ENCODE data around the gene CARD19. TPM values are rescaled to one million over a fixed set of nuclear protein-coding genes. Genes with fewer than 3 reads are reported as not detected.
"Not testable (repeated sequence)": the region's sequence is repeated elsewhere in the genome, so short reads cannot be mapped to it uniquely, and the experiment has no call there.

CARD19 gene
- total RNA-seq, 1 experiment from 2014 or later = 92.5 TPM

DNA sequence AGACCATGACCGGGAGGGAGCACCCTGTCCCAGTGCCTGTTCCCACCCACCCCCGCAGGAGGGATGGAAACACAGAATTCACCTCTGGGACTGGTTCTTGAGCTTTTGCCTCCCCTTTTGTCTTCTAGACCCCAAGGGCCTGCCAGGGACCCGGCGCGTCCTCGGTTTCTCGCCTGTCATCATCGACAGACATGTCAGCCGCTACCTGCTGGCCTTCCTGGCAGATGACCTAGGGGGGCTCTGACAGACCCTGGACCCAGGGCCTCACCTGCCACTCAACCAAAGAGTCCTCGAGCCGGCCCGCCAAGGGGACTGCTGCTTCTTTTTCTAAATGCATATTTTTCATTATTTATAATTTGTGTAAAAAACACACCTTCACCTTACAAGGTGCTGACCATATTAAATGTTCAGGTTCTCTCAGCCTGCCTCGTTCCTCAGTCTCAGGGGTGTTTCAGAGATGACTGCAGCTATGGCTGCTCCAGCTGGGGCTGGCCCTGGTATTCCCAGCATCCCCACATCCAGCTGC lies 16.9 kb downstream of the CARD19 start:
- in situ Hi-C loops (cut with HindIII; ENCODE audit: low pct_unique_long_range_greater_than_20kb, low sequenced_read_pairs) = no loop called here
- no peak for DNase-seq (ENCODE audit: low read depth)

DNA sequence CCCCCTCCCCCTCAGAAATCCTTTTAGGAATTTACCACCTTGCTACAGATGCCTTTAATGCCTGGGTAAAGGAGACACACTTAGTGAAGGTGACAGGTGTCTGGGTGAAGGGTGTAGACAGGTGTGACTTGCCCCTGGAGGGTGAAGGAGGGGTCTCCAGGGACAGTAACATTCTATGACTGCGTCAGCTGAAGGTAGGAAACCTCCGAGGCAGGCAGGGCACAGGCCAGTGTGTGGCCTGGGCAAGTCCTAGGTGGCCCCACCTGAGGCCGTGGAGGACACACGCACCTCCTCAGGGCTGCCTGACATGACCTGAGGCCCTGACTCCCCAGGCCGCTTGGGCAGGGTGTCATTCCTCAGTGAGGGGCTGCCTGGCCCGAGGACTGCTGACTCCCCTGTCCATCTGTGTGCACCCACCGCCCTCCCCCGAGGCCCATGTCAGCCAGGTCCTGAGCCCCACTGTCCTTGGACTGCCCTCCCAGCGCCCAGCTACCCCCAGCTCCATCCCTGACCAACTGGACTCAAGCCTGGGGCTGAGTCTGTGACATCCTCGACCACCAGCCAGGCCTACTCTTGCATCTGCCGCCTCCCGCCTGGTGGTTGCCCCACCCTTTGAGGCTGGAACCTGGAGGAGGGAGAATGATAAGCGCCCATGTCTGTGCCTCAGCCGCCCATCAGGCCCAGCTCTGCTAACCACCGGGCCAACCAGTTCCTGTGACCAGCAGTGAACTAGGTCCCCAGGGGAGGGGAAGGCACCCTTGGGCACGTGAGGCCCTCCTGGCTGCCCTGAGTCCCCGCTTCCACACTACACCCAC lies 18.4 kb downstream of the CARD19 start:
- in situ Hi-C loops (cut with HindIII; ENCODE audit: low pct_unique_long_range_greater_than_20kb, low sequenced_read_pairs) = no loop called here
- DNase-seq (ENCODE audit: low read depth) = no peak

DNA sequence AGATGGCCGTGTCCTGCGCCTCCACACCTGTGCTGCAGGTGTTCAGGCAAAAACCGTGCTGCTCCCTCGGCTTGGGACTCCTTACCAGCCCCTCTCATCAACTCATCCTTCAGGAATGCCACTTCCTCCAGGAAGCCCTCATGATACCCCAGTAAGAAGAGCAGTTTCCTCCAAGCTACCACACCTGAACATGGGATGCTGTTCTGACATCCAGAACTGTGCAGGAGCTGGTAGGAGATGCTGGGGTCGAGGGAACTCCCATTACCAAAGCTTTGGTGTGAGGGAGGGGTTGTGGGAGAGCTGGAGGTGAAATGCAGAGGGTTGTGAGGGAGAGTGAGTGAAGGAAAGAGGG lies 18.9 kb downstream of the CARD19 start:
- in situ Hi-C loops (cut with HindIII; ENCODE audit: low pct_unique_long_range_greater_than_20kb, low sequenced_read_pairs) = no loop called here
- no peak for DNase-seq (ENCODE audit: low read depth)

DNA sequence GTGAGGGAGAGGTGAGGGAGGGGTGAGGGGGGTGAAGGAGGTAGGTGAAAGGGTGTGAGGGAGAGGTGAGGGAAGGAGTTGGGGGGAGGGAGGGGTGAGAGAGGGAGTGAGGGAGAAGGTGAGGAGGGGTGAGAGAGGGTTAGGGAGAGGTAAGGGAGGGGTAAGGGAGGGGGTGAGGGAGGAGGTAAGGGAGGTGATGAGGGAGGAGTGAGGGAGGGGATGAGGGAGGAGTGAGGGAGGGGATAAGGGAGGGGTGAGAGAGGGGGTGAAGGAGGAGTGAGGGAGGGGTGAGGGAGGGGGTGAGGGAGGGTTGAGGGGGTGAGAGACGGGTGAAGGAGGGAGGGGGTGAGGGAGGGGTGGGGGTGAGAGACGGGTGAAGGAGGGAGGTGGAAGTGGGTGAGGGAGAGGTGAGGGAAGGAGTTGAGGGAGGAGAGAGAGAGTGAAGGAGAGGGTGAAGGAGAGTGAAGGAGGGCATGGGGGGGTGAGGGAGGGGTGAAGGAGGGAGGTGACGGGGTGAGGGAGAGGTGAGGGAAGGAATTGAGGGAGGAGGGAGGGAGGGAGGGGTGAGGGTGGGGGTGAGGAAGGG lies 19.6 kb downstream of the CARD19 start:
- no peak for DNase-seq (ENCODE audit: low read depth)
- in situ Hi-C loops (cut with HindIII; ENCODE audit: low pct_unique_long_range_greater_than_20kb, low sequenced_read_pairs) = no loop called here

DNA sequence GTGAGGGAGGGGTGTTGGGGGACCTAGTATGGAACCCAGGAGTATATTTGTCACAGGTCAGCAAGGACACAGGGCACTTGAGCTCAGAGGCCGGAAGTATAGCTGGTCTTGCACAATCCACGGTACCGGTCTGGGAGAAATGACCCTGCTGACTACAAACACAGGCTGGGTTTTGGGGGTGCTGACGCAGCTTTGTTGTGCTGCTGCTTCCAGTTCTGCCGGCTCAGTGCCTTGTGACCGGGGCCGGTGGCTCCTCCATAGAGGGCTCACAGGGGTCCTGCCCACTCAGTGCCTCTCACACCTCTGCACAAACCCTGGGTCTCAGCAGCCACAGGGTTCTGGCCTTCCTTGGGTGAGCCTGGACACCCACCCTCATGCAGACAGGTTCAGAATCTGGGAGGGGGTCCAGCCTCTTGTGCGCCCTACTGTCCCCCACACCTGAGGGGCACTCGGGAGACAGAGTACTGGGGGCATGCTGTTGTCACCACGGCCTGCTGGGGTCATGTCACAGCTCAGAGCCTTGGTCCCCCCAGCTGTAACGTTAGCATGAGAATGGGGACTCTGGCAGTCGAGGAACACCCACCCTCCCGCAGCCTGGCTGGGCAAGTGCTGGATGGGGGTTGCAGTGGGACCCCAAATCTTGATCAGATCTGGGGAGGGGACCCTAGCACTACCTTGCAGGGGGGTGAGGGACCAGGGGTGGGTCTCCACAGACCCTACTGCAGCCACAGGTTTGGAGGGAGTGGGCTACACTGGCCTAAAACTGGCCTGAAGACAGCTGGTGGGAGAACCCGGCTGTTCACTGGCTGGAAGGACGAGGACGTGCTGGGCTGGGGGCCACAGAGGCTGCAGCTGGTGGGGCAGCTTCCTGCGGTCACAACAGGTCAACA lies 20.3 kb downstream of the CARD19 start:
- in situ Hi-C loops (cut with HindIII; ENCODE audit: low pct_unique_long_range_greater_than_20kb, low sequenced_read_pairs) = no loop called here
- no peak for DNase-seq (ENCODE audit: low read depth)

DNA sequence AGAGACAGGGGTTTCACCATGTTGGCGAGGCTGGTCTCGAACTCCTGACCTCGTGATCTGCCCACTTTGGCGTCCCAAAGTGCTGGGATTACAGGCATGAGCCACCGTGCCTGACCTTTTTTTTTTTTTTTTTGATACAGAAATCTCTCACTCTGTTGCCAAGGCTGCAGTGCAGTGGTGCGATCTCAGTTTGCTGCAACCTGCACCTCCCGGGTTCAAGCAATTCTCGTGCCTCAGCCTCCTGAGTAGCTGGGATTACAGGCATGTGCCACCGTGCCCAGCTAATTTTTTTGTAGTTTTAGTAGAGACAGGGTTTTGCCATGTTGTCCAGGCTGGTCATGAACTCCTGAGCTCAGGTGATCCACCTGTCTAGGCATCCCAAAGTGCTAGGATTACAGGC lies 21.5 kb downstream of the CARD19 start:
- DNase-seq (ENCODE audit: low read depth); in situ Hi-C loops (cut with HindIII; ENCODE audit: low pct_unique_long_range_greater_than_20kb, low sequenced_read_pairs): not testable (repeated sequence)

DNA sequence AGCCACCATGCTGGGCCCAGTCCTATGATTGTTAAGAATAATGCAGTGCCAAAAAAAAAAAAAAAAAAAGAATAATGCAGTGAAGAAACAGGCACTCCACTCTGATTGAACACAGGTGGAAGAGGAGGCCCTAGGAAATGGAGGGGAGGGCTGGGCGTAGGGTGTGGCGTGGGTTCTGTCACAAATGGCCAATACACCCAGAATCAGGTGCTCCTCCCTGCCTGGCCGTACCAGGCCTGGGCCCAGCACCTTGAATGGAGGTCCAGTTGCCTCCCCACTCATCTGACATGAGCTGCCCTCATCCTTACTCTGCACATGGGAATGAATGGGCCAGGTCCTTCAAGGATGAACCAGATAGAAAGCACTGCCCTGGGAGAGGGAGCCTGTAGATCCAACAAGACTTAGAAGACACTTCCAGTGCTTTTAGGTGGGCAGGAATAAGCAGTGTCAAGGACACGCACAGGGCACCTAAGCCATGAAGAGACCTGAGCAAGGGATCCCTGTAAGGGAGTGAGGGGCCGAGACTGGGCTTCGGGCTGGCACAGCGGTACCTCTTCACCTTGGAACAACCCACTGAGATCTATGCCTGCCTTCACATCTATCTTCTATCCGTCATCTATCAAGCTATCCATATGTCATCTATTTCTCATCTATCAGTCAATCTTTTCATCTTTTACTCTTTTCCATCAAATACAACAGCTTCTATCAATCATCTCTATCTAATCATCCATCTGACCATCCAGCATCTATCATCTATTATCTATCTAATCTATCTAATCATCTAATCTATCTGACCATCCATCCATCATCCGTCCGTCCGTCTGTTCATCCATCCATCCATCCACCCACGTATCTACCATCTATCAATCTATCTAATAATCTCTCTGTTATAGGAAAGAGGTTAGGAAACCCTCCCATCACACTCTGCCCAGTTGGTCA lies 22.2 kb downstream of the CARD19 start:
- in situ Hi-C loops (cut with HindIII; ENCODE audit: low pct_unique_long_range_greater_than_20kb, low sequenced_read_pairs) = no loop called here
- no peak for DNase-seq (ENCODE audit: low read depth)

DNA sequence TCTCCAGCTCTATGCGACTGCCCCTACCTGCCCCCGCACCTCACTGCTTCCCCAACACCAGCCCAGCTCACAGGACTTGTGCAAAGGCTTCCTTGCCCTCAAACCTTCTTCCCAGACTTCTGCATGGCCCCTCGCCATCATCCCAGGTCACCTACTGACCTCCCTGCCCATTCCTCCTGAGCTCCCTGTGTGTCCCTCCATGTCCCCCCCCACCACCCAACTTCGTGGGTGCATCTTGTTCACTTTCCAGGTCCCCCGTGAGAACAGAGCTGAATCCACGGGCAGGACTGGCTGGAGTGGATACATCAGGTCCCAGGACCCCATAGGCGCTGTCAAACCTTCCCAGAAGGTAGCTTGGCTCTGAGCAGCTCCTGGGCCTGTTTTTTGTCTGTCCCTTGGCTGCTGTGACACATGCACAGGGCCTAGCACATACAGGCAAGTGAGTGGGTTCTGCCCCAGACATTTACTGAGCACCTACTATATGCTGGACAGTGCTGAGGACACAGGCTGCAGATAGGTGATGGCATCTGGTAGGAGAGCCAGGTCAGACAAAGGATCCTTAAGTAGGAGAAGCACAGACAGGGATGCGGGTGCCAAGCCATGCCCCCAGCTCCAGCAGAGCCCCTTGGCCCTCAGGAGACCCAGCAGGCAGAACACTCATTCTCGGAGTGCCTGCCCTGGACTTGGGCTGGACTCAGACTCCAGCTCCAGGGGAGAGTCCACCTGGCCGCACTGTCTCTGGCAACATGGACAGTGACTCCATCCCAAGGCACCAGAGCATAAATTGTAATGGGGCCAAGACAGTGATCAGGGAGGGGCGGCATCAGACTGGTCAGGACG lies 23.1 kb downstream of the CARD19 start:
- DNase-seq (ENCODE audit: low read depth) = no peak
- in situ Hi-C loops (cut with HindIII; ENCODE audit: low pct_unique_long_range_greater_than_20kb, low sequenced_read_pairs) = no loop called here

DNA sequence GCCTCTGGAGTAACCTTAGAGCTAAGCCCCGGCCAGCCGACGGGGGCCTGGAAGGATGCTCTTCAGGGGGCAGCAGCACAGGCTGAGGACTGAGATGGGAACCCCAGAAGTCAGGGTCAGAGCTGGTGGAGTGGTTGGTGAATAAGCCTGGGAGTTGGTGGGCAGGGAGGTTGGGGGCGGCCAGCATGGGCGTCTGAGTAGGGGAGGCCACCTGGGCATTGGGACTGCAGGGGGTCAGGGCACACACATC lies 23.6 kb downstream of the CARD19 start:
- in situ Hi-C loops (cut with HindIII; ENCODE audit: low pct_unique_long_range_greater_than_20kb, low sequenced_read_pairs) = no loop called here
- DNase-seq (ENCODE audit: low read depth) = no peak

DNA sequence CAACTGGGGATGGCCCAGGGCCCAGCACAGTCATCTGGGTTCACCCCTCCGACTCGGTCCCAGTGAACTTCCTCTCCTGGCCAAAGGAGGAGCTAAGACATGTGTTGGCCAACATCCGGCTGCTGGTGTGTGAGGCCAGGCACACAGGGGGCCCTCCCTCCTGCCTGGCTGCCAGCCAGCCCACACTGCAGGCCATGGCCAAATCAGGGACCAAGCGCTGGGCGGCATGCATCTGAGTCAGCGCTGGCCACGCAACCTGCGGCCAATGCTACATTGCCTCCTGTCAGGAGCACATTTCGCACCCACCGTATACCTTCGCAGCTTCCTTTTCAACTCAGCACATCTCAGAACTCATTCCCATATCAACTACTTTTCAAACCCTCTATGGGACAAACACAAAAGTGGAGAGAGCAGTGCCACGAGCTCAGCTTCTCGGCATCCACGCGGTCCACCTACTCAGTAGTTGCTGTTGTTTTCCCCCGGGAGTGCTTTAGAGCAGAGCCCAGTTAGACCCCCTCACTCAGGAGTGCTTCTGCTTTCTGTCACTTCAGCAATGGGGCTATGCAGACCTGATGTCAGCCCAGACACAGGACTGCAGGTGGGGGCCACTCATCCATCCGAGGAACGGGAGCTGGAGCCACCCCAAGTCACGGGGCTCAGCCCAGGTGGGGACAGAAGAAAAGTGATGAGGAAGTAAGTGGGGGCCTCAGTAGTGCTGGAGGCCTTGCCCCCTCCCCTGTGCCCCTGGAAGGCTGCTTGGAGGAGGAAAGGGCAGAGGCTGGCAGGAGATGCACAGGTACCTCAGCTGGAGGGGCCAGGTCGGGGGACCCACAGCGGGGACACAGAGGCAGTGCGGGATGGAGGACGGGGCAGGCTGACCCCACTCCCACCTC lies 24.2 kb downstream of the CARD19 start:
- in situ Hi-C loops (cut with HindIII; ENCODE audit: low pct_unique_long_range_greater_than_20kb, low sequenced_read_pairs) = no loop called here

DNA sequence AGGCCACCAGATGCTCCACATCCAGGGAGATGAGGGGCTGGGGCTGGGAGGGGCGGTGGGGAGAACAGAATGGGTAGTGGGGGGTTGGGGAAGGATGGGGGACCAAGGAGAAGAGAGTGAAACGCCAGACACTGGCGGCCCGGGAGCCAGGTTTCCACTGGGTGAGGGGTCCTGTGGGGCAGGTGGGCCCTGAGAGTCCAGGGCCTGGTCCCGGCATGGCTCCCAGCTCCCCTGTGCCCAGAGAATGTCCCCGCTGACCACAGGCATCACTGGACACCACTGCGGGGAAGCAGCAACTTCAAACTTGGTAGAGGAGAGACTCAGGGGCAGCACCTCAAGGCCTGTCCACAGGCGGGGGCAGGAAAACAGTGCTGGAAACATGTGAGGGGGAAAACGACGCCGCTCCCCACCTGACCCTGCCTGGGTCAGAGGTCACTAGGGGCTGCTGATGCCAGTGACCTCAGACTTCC lies 24.9 kb downstream of the CARD19 start:
- DNase-seq (ENCODE audit: low read depth) = no peak
- in situ Hi-C loops (cut with HindIII; ENCODE audit: low pct_unique_long_range_greater_than_20kb, low sequenced_read_pairs) = no loop called here

More for the DNA sequence above, 24.2 kb downstream of the CARD19 start:
- DNase-seq (ENCODE audit: low read depth) = peak; percentile 93

DNA sequence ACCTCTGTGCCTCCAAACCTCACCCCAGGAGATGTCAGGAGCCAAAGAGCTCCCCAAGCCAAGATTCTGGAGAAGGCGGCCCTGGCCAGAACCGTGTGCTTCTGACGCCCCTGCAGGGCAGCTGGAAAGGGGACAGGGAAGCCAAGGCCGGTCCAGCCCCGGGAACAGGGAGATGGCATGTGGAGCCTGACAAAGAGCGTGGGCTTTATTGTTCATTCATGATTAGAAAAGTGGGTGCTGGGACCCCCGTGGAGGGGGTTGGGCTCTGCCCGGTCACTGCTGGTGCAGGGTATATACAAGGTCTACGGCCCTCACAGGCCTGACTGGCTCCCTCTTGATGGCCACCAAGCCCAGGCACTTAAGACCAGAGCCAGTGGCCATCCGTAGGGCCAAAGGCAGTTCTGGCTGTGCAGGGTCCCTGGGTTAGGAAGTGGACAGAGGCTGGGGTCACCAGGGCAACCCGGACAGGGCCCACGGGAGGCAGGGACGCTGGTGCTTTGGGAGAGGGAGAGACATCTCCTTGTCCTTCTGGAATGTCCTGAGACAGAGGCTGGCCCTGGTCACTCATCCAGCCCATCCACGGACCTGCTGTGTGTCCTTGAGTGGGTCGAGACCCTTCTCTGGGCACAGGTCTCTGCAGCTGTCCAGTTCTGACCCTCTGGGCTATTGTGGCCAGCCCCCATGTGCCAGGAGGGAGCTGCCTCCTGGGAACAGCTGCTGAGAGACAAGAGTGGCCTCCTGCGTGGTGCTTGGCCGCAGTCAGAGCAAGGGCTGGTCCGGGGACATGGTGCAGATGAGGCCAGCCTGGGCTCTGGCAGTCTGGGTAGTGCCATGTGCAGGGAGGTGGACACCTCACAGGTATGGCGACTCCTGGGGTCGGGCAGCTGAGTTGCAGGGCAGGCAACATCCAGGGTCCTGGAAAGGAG lies 25.6 kb downstream of the CARD19 start:
- in situ Hi-C loops (cut with HindIII; ENCODE audit: low pct_unique_long_range_greater_than_20kb, low sequenced_read_pairs) = no loop called here
- DNase-seq (ENCODE audit: low read depth) = no peak

DNA sequence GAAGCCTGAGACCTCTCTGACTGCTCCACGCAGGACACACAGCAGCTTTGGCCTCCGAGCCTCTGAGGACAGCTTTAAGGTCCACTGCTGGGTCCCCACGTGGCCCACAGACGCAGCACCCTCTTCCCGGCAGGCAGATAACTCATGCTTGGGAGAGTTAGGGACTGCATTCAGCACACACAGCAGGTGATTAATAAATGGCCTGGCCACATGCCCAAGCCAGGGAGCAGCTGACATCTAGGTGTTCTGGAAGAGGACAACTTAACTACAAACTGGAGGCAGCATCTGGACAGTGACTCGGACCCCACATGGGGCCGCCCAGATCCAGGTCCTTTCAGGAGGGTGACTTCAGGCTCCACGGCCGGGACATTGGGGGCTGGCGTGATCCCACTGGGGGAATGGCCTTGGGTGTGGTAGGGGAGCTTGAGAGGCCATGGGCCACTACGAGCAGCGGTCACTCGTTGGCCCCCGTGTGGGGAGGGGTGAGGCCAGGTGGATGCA lies 26.8 kb downstream of the CARD19 start:
- DNase-seq (ENCODE audit: low read depth) = no peak

DNA sequence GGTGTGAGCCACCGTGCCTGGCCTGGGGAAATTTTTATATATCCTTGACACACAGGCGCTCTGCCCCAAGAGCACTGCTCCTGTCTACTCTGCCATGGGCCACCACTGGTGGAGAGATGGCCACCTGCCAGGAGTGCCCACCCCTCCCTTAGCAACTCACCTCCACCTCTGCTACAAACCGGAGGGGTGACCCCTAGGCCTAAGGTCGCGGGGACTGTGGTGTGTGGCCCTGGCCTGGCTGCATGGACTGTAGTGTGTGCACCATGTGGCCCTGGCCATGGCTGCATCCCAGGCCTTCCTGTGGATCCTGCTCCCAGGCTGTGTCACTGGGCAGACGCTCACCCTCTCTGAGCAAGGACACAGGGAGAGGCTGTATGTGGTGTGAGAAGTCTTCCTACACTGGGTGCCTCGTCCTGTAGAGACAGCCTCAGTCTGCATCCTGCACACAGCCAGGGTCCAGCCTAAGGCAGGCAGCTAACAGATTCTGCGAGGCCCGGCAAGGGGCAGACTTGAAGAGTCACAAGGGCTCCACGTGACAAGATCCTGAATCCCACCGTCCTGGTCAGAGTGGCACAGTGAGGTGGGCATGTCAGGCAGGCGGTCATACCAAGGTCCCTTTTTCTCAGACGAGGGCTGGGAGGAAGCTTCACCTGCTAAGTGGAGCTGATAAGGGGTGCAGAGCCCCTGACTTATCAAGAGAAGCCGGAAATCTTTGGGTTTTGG lies 27.7 kb downstream of the CARD19 start:
- no peak for DNase-seq (ENCODE audit: low read depth)
- in situ Hi-C loops (cut with HindIII; ENCODE audit: low pct_unique_long_range_greater_than_20kb, low sequenced_read_pairs) = no loop called here

More for the DNA sequence above, 26.8 kb downstream of the CARD19 start:
- in situ Hi-C loops (cut with HindIII; ENCODE audit: low pct_unique_long_range_greater_than_20kb, low sequenced_read_pairs) = no loop called here

DNA sequence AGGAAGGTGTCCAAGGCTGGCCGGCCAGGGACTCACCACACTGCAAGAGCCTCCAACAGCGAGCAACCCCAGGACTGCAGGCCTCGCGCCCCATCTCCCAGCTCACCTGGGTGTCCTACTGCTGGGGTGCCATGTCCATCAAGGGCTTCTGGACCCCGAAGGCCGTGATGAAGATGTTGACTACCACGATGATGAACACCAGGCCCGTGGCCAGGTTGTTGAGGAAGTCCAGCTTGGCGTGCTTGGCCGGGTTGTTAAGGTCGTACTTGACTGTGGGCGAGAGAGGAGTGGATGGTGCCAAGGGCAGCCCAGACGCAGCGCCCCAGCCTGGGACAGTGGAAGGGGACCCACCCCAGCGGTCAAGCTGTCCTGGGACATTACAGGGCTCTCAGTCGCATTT lies 28.8 kb downstream of the CARD19 start:
- DNase-seq (ENCODE audit: low read depth) = no peak
- in situ Hi-C loops (cut with HindIII; ENCODE audit: low pct_unique_long_range_greater_than_20kb, low sequenced_read_pairs) = no loop called here

All from Caki2 (cell line).